GM06990 (cell line): ENCODE data around the gene GRIK3.

Experiments
- DNase-seq: peaks from one replicate; pipeline ENCODE4 v3.0.0-alpha.2; 2011; ENCODE audit not compliant: insufficient read length; ENCODE audit errors: extremely low read depth
- H3K27me3 ChIP-seq: replicated peaks from 2 replicates; pipeline ENCODE4 v1.6.0; 2011; ENCODE audit warnings: low read length; ENCODE audit not compliant: control insufficient read depth, insufficient read depth
- H3K36me3 ChIP-seq: 2 replicates; pipeline ENCODE4 v1.5.1; 2011; ENCODE audit warnings: low read length; ENCODE audit not compliant: control insufficient read depth, insufficient read depth
- H3K4me3 ChIP-seq: replicated peaks from 2 replicates; pipeline ENCODE4 v1.5.1; 2011; ENCODE audit warnings: low read depth, mild to moderate bottlenecking, control low read depth, low read length
- CTCF ChIP-seq: IDR thresholded peaks from 2 replicates; pipeline ENCODE4 v1.5.1; 2011; ENCODE audit warnings: low read length, control low read depth, mild to moderate bottlenecking, inconsistent platforms; ENCODE audit not compliant: insufficient read depth, poor library complexity, severe bottlenecking

Gene GRIK3

GRCh38 chr1:36872126-36872754 lies 162.1 kb downstream of the GRIK3 start:
- DNase-seq: no peak
- no peak overlapping the region for H3K4me3 ChIP-seq
- H3K36me3 ChIP-seq: no peaks in the 10 kb centered on the region
- no peak for TF ChIP-seq CTCF
- H3K27me3 ChIP-seq: peaks cover 1% of the 10 kb centered on the region; the same call in 1 of the 2 replicates

- no peaks in the 10 kb centered on the region for H3K36me3 ChIP-seq
- TF ChIP-seq CTCF: no peak
- no peak overlapping the region for H3K4me3 ChIP-seq
- no peak for DNase-seq
- peaks cover 1% of the 10 kb centered on the region; the same call in 1 of the 2 replicates for H3K27me3 ChIP-seq
Measured at GRCh38 chr1:36871146-36871971, 163.0 kb downstream of the GRIK3 start.

GRCh38 chr1:36869826-36870225 lies 164.5 kb downstream of the GRIK3 start:
- no peak for TF ChIP-seq CTCF
- no peak for DNase-seq
- Histone ChIP-seq H3K36me3 (no peaks in the 10 kb centered on the region), H3K4me3 (no peak overlapping the region), H3K27me3 (no peaks in the 10 kb centered on the region; the same call in 1 of the 2 replicates)

GRCh38 chr1:36869054-36869453 lies 165.3 kb downstream of the GRIK3 start:
- Histone ChIP-seq H3K4me3 (no peak overlapping the region), H3K36me3 (no peaks in the 10 kb centered on the region), H3K27me3 (no peaks in the 10 kb centered on the region; the same call in 1 of the 2 replicates)
- TF ChIP-seq CTCF: no peak
- no peak for DNase-seq

GRCh38 chr1:36867575-36867974 lies 166.7 kb downstream of the GRIK3 start:
- no peak for DNase-seq
- no peaks in the 10 kb centered on the region; the same call in 1 of the 2 replicates for H3K27me3 ChIP-seq
- no peak for TF ChIP-seq CTCF
- no peaks in the 10 kb centered on the region for H3K36me3 ChIP-seq
- no peak overlapping the region for H3K4me3 ChIP-seq
